PC-9 (cell line): ENCODE results near the gene AFF2. TPM values are rescaled to one million over a fixed set of nuclear protein-coding genes. Genes with fewer than 3 reads are reported as not detected.

Source experiments
- BruUV-seq: library from RNA; stranded (reverse); fragments of 400-500 nt; replicated peaks from 2 replicates; lab custom pipeline; 2021; lab: Mats Ljungman, UMichigan
- CTCF ChIA-PET: fragments of 300-600 bp; sonication (Branson Sonifier 250); formaldehyde crosslinking; loops from one replicate; lab custom pipeline; 2022; ENCODE audit warnings: antibody characterized with exemption; lab: Charles Lee
- POLR2A ChIA-PET: fragments of 300-600 bp; sonication (Branson Sonifier 250); formaldehyde crosslinking; loops from one replicate; lab custom pipeline; 2022; ENCODE audit warnings: antibody characterized with exemption; ENCODE audit not compliant: unreplicated experiment; lab: Charles Lee
- DNase-seq, 2 experiments: peaks; one replicate each; pipeline versions ENCODE4 v3.0.0 to v3.0.0-alpha.2; 2015 to 2022; ENCODE audit warnings: mixed read lengths in 1 of 2
- H2AFZ ChIP-seq: fragments of 200-600 bp; sonication (generic); 2 replicates; pipeline ENCODE4 v1.8.1; 2017; ENCODE audit warnings: antibody characterized with exemption
- H3F3A ChIP-seq: fragments of 200-600 bp; sonication (generic); 2 replicates; pipeline ENCODE4 v1.8.1; 2017; ENCODE audit warnings: antibody characterized with exemption, mild to moderate bottlenecking, low read depth; ENCODE audit not compliant: insufficient read depth
- H3K27ac ChIP-seq: fragments of 200-600 bp; sonication (generic); 2 replicates; pipeline ENCODE4 v1.6.1; 2016; ENCODE audit warnings: mixed run types
- H3K27me3 ChIP-seq: fragments of 200-600 bp; sonication (generic); 2 replicates; pipeline ENCODE4 v1.6.1; 2016; ENCODE audit warnings: low read depth, mixed run types; ENCODE audit not compliant: insufficient read depth
- H3K36me3 ChIP-seq: fragments of 200-600 bp; sonication (generic); 2 replicates; pipeline ENCODE4 v1.6.1; 2016; ENCODE audit warnings: low read depth, mixed run types
- H3K4me1 ChIP-seq: fragments of 200-600 bp; sonication (generic); replicated peaks from 2 replicates; pipeline ENCODE4 v1.6.1; 2016; ENCODE audit warnings: mixed run types; ENCODE audit not compliant: insufficient read depth
- H3K4me2 ChIP-seq: fragments of 200-600 bp; sonication (generic); 2 replicates; pipeline ENCODE4 v1.6.1; 2017; ENCODE audit warnings: mixed run types
- H3K4me3 ChIP-seq: fragments of 200-600 bp; sonication (generic); 2 replicates; pipeline ENCODE4 v1.6.1; 2016; ENCODE audit warnings: mixed run types
- H3K79me2 ChIP-seq: fragments of 200-600 bp; sonication (generic); 2 replicates; pipeline ENCODE4 v1.6.1; 2017; ENCODE audit warnings: low read depth, mixed run types
- H3K9me2 ChIP-seq: fragments of 200-600 bp; sonication (generic); 2 replicates; pipeline ENCODE4 v1.8.1; 2017; ENCODE audit warnings: mild to moderate bottlenecking; ENCODE audit not compliant: insufficient read depth
- H3K9me3 ChIP-seq: fragments of 200-600 bp; sonication (generic); 2 replicates; pipeline ENCODE4 v1.8.1; 2016; ENCODE audit warnings: low read depth; ENCODE audit not compliant: insufficient read depth
- H4K20me1 ChIP-seq: fragments of 200-600 bp; sonication (generic); 2 replicates; pipeline ENCODE4 v1.8.1; 2017; ENCODE audit not compliant: insufficient read depth
- CTCF ChIP-seq: fragments of 200-600 bp; sonication (generic); conservative IDR thresholded peaks from 2 replicates; pipeline ENCODE4 v1.6.1; 2017; ENCODE audit warnings: mixed run types, antibody characterized with exemption, mild to moderate bottlenecking, moderate library complexity
- EZH2 ChIP-seq: fragments of 200-600 bp; sonication (generic); IDR thresholded peaks from 2 replicates; pipeline ENCODE4 v1.8.0; 2017; ENCODE audit warnings: antibody characterized with exemption, low read depth
- intact Hi-C: fragments of 100-400 bp; cut with micrococcal nuclease; formaldehyde crosslinking; loops from one replicate; pipeline ENCODE4 v1.10.0; 2022; ENCODE audit not compliant: unreplicated experiment
- total RNA-seq: library from RNA; stranded (reverse); gene quantifications from 2 replicates; pipeline ENCODE4 v1.2.3, GENCODE V29; 2021

Gene AFF2
- total RNA-seq, 1 experiment from 2014 or later = not detected

GRCh38 chrX:148466292-148466691 is 34.1 kb upstream of the AFF2 start:
- H3K9me2 ChIP-seq = no peaks in the 10 kb centered on the region
- no peaks in the 10 kb centered on the region for H3K27me3 ChIP-seq
- no peak overlapping the region for H3K4me3 ChIP-seq
- intact Hi-C loops = no loop called here
- no peaks in the 10 kb centered on the region for H3K9me3 ChIP-seq
- DNase-seq = no peak
- H3K4me2 ChIP-seq = no peak overlapping the region
- no peak overlapping the region for H3K27ac ChIP-seq
- no peaks in the 10 kb centered on the region for H3F3A ChIP-seq
- CTCF ChIA-PET = no interaction called here
- no TSS peak for BruUV-seq
- H3K79me2 ChIP-seq = no peaks in the 10 kb centered on the region
- H2AFZ ChIP-seq = no peak overlapping the region
- TF ChIP-seq EZH2 (no peak), CTCF (no peak)
- no peaks in the 10 kb centered on the region for H3K36me3 ChIP-seq
- no peaks in the 10 kb centered on the region for H3K4me1 ChIP-seq
- H4K20me1 ChIP-seq = no peaks in the 10 kb centered on the region
- POLR2A ChIA-PET = no interaction called here

DNA sequence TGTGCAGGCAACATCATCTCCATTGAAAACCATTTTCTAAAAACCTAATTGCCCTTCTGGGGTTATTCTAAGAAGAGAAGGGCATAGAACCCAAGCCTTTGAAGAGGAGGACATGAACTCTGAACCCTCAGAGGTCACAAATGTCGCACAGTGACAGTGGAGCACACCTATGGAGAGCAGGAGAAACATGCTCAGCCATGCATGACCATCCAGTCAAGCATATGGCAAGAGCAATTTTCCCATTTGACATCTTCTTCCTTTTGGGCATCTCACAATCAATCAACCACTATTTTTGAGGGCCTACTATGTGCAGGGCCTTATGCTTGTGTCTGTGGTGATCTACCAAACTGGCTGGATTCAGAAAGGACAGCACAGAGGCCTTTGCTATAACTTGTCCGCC is 30.1 kb upstream of the AFF2 start:
- no peak overlapping the region for H3K27ac ChIP-seq
- no peaks in the 10 kb centered on the region for H3K36me3 ChIP-seq
- no peaks in the 10 kb centered on the region for H3K4me1 ChIP-seq
- no peak overlapping the region for H3K4me2 ChIP-seq
- no peaks in the 10 kb centered on the region for H3K9me2 ChIP-seq
- H3K27me3 ChIP-seq = no peaks in the 10 kb centered on the region
- ChIA-PET CTCF (no interaction called here), POLR2A (no interaction called here)
- TF ChIP-seq EZH2 (no peak), CTCF (no peak)
- H2AFZ ChIP-seq = no peak overlapping the region
- intact Hi-C loops = no loop called here
- no peak overlapping the region for H3K4me3 ChIP-seq
- no peaks in the 10 kb centered on the region for H3K79me2 ChIP-seq
- BruUV-seq = no TSS peak
- H3F3A ChIP-seq = no peaks in the 10 kb centered on the region
- no peaks in the 10 kb centered on the region for H4K20me1 ChIP-seq
- DNase-seq = no peak
- no peaks in the 10 kb centered on the region for H3K9me3 ChIP-seq

- Histone ChIP-seq H3F3A (no peaks in the 10 kb centered on the region), H3K27ac (no peak overlapping the region), H3K4me2 (no peak overlapping the region), H2AFZ (no peak overlapping the region), H3K9me3 (no peaks in the 10 kb centered on the region), H3K4me1 (no peaks in the 10 kb centered on the region), H3K36me3 (no peaks in the 10 kb centered on the region), H3K9me2 (no peaks in the 10 kb centered on the region; the same call in 1 of the 2 replicates), H4K20me1 (no peaks in the 10 kb centered on the region), H3K27me3 (no peaks in the 10 kb centered on the region), H3K4me3 (no peak overlapping the region), H3K79me2 (no peaks in the 10 kb centered on the region)
- BruUV-seq = no TSS peak
- POLR2A ChIA-PET = no interaction called here
- intact Hi-C loops = no loop called here
- CTCF ChIA-PET = no interaction called here
- TF ChIP-seq CTCF (no peak), EZH2 (no peak)
- DNase-seq = no peak
These were observed 26.4 kb upstream of the AFF2 start for GRCh38 chrX:148474030-148474429.
